ENCODE data around the gene SARS2. TPM values are rescaled to one million over a fixed set of nuclear protein-coding genes. Genes with fewer than 3 reads are reported as not detected.
"Not testable (repeated sequence)": the region's sequence is repeated elsewhere in the genome, so short reads cannot be mapped to it uniquely, and the experiment has no call there.

Gene SARS2
- polyA plus RNA-seq, 1 experiment, result 26.1 TPM

- no peak overlapping the region for H3K4me3 ChIP-seq (ENCODE audit: low read depth, low read length)
- POLR2A ChIA-PET, result no interaction called here
- peaks cover 8% of the 10 kb centered on the region for H3K36me3 ChIP-seq (ENCODE audit: control insufficient read depth, insufficient read depth, low read length)
- CTCF ChIA-PET, result interaction anchor here (0.6 to 2.4 kb wide), 6 partner anchors 9 to 587 kb away, joined by 3 to 30 read pairs (median 4); partner anchors contain the start of gene RINL
- TF ChIP-seq, protein P1, sequence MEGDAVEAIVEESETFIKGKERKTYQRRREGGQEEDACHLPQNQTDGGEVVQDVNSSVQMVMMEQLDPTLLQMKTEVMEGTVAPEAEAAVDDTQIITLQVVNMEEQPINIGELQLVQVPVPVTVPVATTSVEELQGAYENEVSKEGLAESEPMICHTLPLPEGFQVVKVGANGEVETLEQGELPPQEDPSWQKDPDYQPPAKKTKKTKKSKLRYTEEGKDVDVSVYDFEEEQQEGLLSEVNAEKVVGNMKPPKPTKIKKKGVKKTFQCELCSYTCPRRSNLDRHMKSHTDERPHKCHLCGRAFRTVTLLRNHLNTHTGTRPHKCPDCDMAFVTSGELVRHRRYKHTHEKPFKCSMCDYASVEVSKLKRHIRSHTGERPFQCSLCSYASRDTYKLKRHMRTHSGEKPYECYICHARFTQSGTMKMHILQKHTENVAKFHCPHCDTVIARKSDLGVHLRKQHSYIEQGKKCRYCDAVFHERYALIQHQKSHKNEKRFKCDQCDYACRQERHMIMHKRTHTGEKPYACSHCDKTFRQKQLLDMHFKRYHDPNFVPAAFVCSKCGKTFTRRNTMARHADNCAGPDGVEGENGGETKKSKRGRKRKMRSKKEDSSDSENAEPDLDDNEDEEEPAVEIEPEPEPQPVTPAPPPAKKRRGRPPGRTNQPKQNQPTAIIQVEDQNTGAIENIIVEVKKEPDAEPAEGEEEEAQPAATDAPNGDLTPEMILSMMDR (IDR thresholded peaks at IDR 0.05; ENCODE audit: insufficient read depth, low read depth, low read length), result no peak
- DNase-seq (ENCODE audit: low read depth), result no peak
- H3K27me3 ChIP-seq (ENCODE audit: control insufficient read depth, insufficient read depth, low read length), result no peaks in the 10 kb centered on the region
Observed at GRCh38 chr19:38888876-38889275, 41.7 kb downstream of the SARS2 start.

- POLR2A ChIA-PET; H3K27me3 ChIP-seq (ENCODE audit: control insufficient read depth, insufficient read depth, low read length); H3K36me3 ChIP-seq (ENCODE audit: control insufficient read depth, insufficient read depth, low read length); H3K4me3 ChIP-seq (ENCODE audit: low read depth, low read length); DNase-seq (ENCODE audit: low read depth): not testable (repeated sequence)
- CTCF ChIA-PET, result interaction anchor here (0.9 to 1.5 kb wide), 3 partner anchors 14 to 46 kb away, joined by 3 to 5 read pairs (median 4); partner anchors contain the start of genes MRPS12, NFKBIB and SARS2
Observed at GRCh38 chr19:38884691-38885090, 45.9 kb downstream of the SARS2 start.

- DNase-seq (ENCODE audit: low read depth), result no peak
- Histone ChIP-seq H3K4me3 (ENCODE audit: low read depth, low read length) (no peak overlapping the region), H3K27me3 (ENCODE audit: control insufficient read depth, insufficient read depth, low read length) (no peaks in the 10 kb centered on the region), H3K36me3 (ENCODE audit: control insufficient read depth, insufficient read depth, low read length) (peaks cover 7% of the 10 kb centered on the region)
- ChIA-PET POLR2A (no interaction called here), CTCF (interaction anchor here (0.5 to 5.2 kb wide), 4 partner anchors 13 to 47 kb away, joined by 3 to 29 read pairs (median 4); no protein-coding TSS in a partner anchor)
- TF ChIP-seq, protein P1 (IDR thresholded peaks at IDR 0.05; ENCODE audit: insufficient read depth, low read depth, low read length), result no peak
Observed at GRCh38 chr19:38883286-38883685, 47.3 kb downstream of the SARS2 start.

- H3K4me3 ChIP-seq (ENCODE audit: low read depth, low read length), result no peak overlapping the region
- DNase-seq (ENCODE audit: low read depth), result no peak
- peaks cover 7% of the 10 kb centered on the region for H3K36me3 ChIP-seq (ENCODE audit: control insufficient read depth, insufficient read depth, low read length)
- TF ChIP-seq, protein P1 (IDR thresholded peaks at IDR 0.05; ENCODE audit: insufficient read depth, low read depth, low read length), result no peak
- H3K27me3 ChIP-seq (ENCODE audit: control insufficient read depth, insufficient read depth, low read length), result no peaks in the 10 kb centered on the region
- CTCF ChIA-PET, result interaction anchor here (5.2 kb wide), 1 partner anchor 11 kb away, joined by 29 read pairs; no protein-coding TSS in a partner anchor
- POLR2A ChIA-PET, result no interaction called here
Observed at GRCh38 chr19:38880882-38881609, 49.5 kb downstream of the SARS2 start.

- peaks cover 7% of the 10 kb centered on the region for H3K36me3 ChIP-seq (ENCODE audit: control insufficient read depth, insufficient read depth, low read length)
- no peaks in the 10 kb centered on the region for H3K27me3 ChIP-seq (ENCODE audit: control insufficient read depth, insufficient read depth, low read length)
- POLR2A ChIA-PET, result no interaction called here
- no peak for DNase-seq (ENCODE audit: low read depth)
- H3K4me3 ChIP-seq (ENCODE audit: low read depth, low read length), result no peak overlapping the region
- CTCF ChIA-PET, result interaction anchor here (5.2 kb wide), 1 partner anchor 10 kb away, joined by 29 read pairs; no protein-coding TSS in a partner anchor
- TF ChIP-seq, protein P1 (IDR thresholded peaks at IDR 0.05; ENCODE audit: insufficient read depth, low read depth, low read length), result no peak
Observed at GRCh38 chr19:38880076-38880881, 50.3 kb downstream of the SARS2 start.

Measured in BJ (cell line).